Stimulated activated CD8-positive, alpha-beta memory T cell treated with anti-CD3 and anti-CD28 coated beads, Interleukin-7, amount 100 ng/mL, for 24 hours (primary cell): ENCODE results near the gene NCK1.
"Not testable (repeated sequence)": the region's sequence is repeated elsewhere in the genome, so short reads cannot be mapped to it uniquely, and the experiment has no call there.

Experiments used
- DNase-seq: peaks from one replicate; pipeline ENCODE4 v3.0.0-alpha.2; 2020; ENCODE audit warnings: low read depth

The NCK1 gene

GRCh38 chr3:136862617-136863322, 762 bp downstream of the NCK1 start:
- DNase-seq = peak; percentile 14

GRCh38 chr3:136869282-136869681, 7.3 kb downstream of the NCK1 start:
- DNase-seq = no peak

- DNase-seq = not testable (repeated sequence)
Measured at GRCh38 chr3:136872258-136872657, 10.2 kb downstream of the NCK1 start.

GRCh38 chr3:136879510-136879909, 17.5 kb downstream of the NCK1 start:
- not testable (repeated sequence) for DNase-seq

- no peak for DNase-seq
Measured at GRCh38 chr3:136882571-136882970, 20.6 kb downstream of the NCK1 start.

GRCh38 chr3:136883967-136884720, 22.1 kb downstream of the NCK1 start:
- DNase-seq = no peak

- no peak for DNase-seq
Measured at GRCh38 chr3:136885357-136886213, 23.6 kb downstream of the NCK1 start.

GRCh38 chr3:136889947-136890346, 27.9 kb downstream of the NCK1 start:
- no peak for DNase-seq

GRCh38 chr3:136891934-136892855, 30.2 kb downstream of the NCK1 start:
- no peak for DNase-seq

- no peak for DNase-seq
Measured at GRCh38 chr3:136893848-136894443, 31.9 kb downstream of the NCK1 start.

- DNase-seq = not testable (repeated sequence)
Measured at GRCh38 chr3:136897171-136897570, 35.2 kb downstream of the NCK1 start.

GRCh38 chr3:136898549-136898948, 36.5 kb downstream of the NCK1 start:
- no peak for DNase-seq

- no peak for DNase-seq
Measured at GRCh38 chr3:136898954-136899353, 36.9 kb downstream of the NCK1 start.

GRCh38 chr3:136899622-136900158, 37.7 kb downstream of the NCK1 start:
- DNase-seq = no peak

GRCh38 chr3:136900694-136901093, 38.7 kb downstream of the NCK1 start:
- DNase-seq = not testable (repeated sequence)

GRCh38 chr3:136901391-136901790, 39.4 kb downstream of the NCK1 start:
- no peak for DNase-seq

GRCh38 chr3:136902530-136902929, 40.5 kb downstream of the NCK1 start:
- DNase-seq = not testable (repeated sequence)

- no peak for DNase-seq
Measured at GRCh38 chr3:136903899-136904298, 41.9 kb downstream of the NCK1 start.

GRCh38 chr3:136904746-136905145, 42.7 kb downstream of the NCK1 start:
- DNase-seq = no peak

- no peak for DNase-seq
Measured at GRCh38 chr3:136905549-136905948, 43.5 kb downstream of the NCK1 start.

GRCh38 chr3:136906725-136907124, 44.7 kb downstream of the NCK1 start:
- DNase-seq = no peak
